Neural cell (in vitro differentiated cells): ENCODE measurements around the gene INAVA. TPM values are rescaled to one million over a fixed set of nuclear protein-coding genes. Genes with fewer than 3 reads are reported as not detected.

Experiments used
- H2AFZ ChIP-seq: fragments of 200-600, 300-800 bp; sonication (generic), shearing (Covaris generic); 2 replicates; pipeline ENCODE4 v1.6.0; 2014; ENCODE audit warnings: low read depth, mild to moderate bottlenecking, antibody characterized with exemption, low read length, moderate library complexity
- H3F3A ChIP-seq: fragments of 200-600 bp; shearing (Covaris generic); 2 replicates; pipeline ENCODE4 v1.6.1; 2016; ENCODE audit warnings: mild to moderate bottlenecking, moderate library complexity, mixed read lengths, antibody characterized with exemption, low read length; ENCODE audit not compliant: insufficient read depth, poor library complexity, severe bottlenecking
- H3K27ac ChIP-seq: fragments of 200-600, 300-800 bp; sonication (generic), shearing (Covaris generic); 2 replicates; pipeline ENCODE4 v1.5.1; 2014; ENCODE audit warnings: mild to moderate bottlenecking, low read length, moderate library complexity
- H3K27me3 ChIP-seq: fragments of 300-800, 200-600 bp; sonication (generic), shearing (Covaris generic); 2 replicates; pipeline ENCODE4 v1.6.0; 2014; ENCODE audit warnings: mild to moderate bottlenecking, low read depth, low read length, moderate library complexity; ENCODE audit not compliant: insufficient read depth
- H3K36me3 ChIP-seq: fragments of 300-800, 200-600 bp; sonication (generic), shearing (Covaris generic); 2 replicates; pipeline ENCODE4 v1.5.1; 2014; ENCODE audit warnings: mild to moderate bottlenecking, antibody characterized with exemption, low read length, moderate library complexity; ENCODE audit not compliant: insufficient read depth
- H3K4me2 ChIP-seq: fragments of 300-800, 200-600 bp; sonication (generic), shearing (Covaris generic); 2 replicates; pipeline ENCODE4 v1.6.0; 2014; ENCODE audit warnings: mild to moderate bottlenecking, low read length
- H3K4me3 ChIP-seq: fragments of 300-800, 200-600 bp; sonication (generic), shearing (Covaris generic); 2 replicates; pipeline ENCODE4 v1.5.1; 2014; ENCODE audit warnings: mild to moderate bottlenecking, low read length, moderate library complexity
- H3K79me2 ChIP-seq: fragments of 200-600 bp; shearing (Covaris generic); replicated peaks from 2 replicates; pipeline ENCODE4 v1.6.0; 2014; ENCODE audit warnings: mild to moderate bottlenecking, low read length, moderate library complexity; ENCODE audit not compliant: insufficient read depth
- H3K9ac ChIP-seq: fragments of 300-800, 200-600 bp; sonication (generic), shearing (Covaris generic); 2 replicates; pipeline ENCODE4 v1.6.1; 2016; ENCODE audit warnings: mild to moderate bottlenecking, low read length, mixed read lengths
- H3K9me2 ChIP-seq: fragments of 200-600 bp; shearing (Covaris generic); 2 replicates; pipeline ENCODE4 v1.6.1; 2016; ENCODE audit warnings: mild to moderate bottlenecking, low read length, mixed read lengths; ENCODE audit not compliant: insufficient read depth
- H3K9me3 ChIP-seq: fragments of 200-600, 300-800 bp; sonication (generic), shearing (Covaris generic); 2 replicates; pipeline ENCODE4 v1.6.1; 2016; ENCODE audit warnings: mild to moderate bottlenecking, mixed run types, low read length, moderate library complexity, mixed read lengths
- H4K20me1 ChIP-seq: fragments of 200-600 bp; shearing (Covaris generic); 2 replicates; pipeline ENCODE4 v1.6.1; 2016; ENCODE audit warnings: mild to moderate bottlenecking, mixed run types; ENCODE audit not compliant: insufficient read depth
- CTCF ChIP-seq: fragments of 450-650 bp; IDR thresholded peaks from 2 replicates; pipeline ENCODE4 v1.5.1; 2014; ENCODE audit warnings: antibody characterized with exemption, mild to moderate bottlenecking, moderate library complexity; ENCODE audit not compliant: poor library complexity, severe bottlenecking
- EP300 ChIP-seq: fragments of 450-650 bp; conservative IDR thresholded peaks from 2 replicates; pipeline ENCODE4 v1.6.1; 2014; ENCODE audit warnings: antibody characterized with exemption, mild to moderate bottlenecking, moderate library complexity; ENCODE audit not compliant: poor library complexity, severe bottlenecking
- EZH2 ChIP-seq: fragments of 200-600, 300-800 bp; shearing (Covaris generic), sonication (generic); IDR thresholded peaks from 2 replicates; pipeline ENCODE4 v1.6.1; 2014; ENCODE audit warnings: antibody characterized with exemption, low read length, borderline replicate concordance, mild to moderate bottlenecking; ENCODE audit not compliant: insufficient read depth, poor library complexity, severe bottlenecking
- MXI1 ChIP-seq: fragments of 450-650 bp; conservative IDR thresholded peaks from 2 replicates; pipeline ENCODE4 v1.6.1; 2014; ENCODE audit warnings: antibody characterized with exemption, mild to moderate bottlenecking; ENCODE audit not compliant: poor library complexity, severe bottlenecking
- POLR2AphosphoS5 ChIP-seq: IDR thresholded peaks from 2 replicates; pipeline ENCODE4 v1.6.1; 2012
- RAD21 ChIP-seq: fragments of 450-650 bp; conservative IDR thresholded peaks from 2 replicates; pipeline ENCODE4 v1.6.1; 2014; ENCODE audit warnings: antibody characterized with exemption, mild to moderate bottlenecking, moderate library complexity
- REST ChIP-seq: IDR thresholded peaks from 2 replicates; pipeline ENCODE4 v1.6.1; 2012; ENCODE audit warnings: borderline replicate concordance
- TAF1 ChIP-seq: IDR thresholded peaks from 2 replicates; pipeline ENCODE4 v1.6.1; 2012; ENCODE audit warnings: low read depth
- polyA plus RNA-seq: library from polyadenylated mRNA; depleted of rRNA; stranded (reverse); fragments of >200 nt; gene quantifications from 2 replicates; pipeline ENCODE4 v1.2.3, GENCODE V29; 2014

Gene INAVA
- polyA plus RNA-seq, 1 donor from 2014 or later = 1.3 TPM

DNA sequence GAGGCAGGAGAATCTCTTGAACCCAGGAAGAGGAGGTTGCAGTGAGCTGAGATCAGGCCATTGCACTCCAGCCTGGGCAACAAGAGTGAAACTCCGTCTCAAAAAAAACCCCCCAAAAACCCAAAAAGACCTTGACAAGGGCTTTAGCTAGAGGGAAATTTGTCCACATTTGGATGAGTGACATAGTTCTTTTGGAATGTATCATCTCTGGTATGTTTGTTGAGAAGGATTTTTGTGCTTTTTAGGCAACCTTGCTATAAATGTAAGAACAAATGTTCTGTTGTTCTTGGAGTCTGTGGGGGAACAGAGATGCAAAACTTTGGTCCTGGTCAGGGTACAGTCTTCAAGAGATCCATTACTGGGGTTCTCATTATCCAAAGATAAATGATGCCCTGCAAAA lies 28.9 kb downstream of the INAVA start:
- no peak overlapping the region for H2AFZ ChIP-seq
- no peaks in the 10 kb centered on the region for H3K9me3 ChIP-seq
- no peak overlapping the region for H3K4me2 ChIP-seq
- no peak for TF ChIP-seq REST
- TF ChIP-seq EZH2 = no peak
- TF ChIP-seq MXI1 = no peak
- H3K4me3 ChIP-seq = no peak overlapping the region
- no peaks in the 10 kb centered on the region for H3K27me3 ChIP-seq
- H3K9me2 ChIP-seq = no peaks in the 10 kb centered on the region
- no peak overlapping the region for H3K27ac ChIP-seq
- H3K79me2 ChIP-seq = no peaks in the 10 kb centered on the region
- H3K9ac ChIP-seq = no peak overlapping the region
- no peaks in the 10 kb centered on the region for H3F3A ChIP-seq
- H3K36me3 ChIP-seq = no peaks in the 10 kb centered on the region
- H4K20me1 ChIP-seq = no peaks in the 10 kb centered on the region

- H3K9me2 ChIP-seq = no peaks in the 10 kb centered on the region
- H2AFZ ChIP-seq = no peak overlapping the region
- H3K79me2 ChIP-seq = no peaks in the 10 kb centered on the region
- H3K36me3 ChIP-seq = no peaks in the 10 kb centered on the region
- H3K9me3 ChIP-seq = no peaks in the 10 kb centered on the region
- H3K4me3 ChIP-seq = no peak overlapping the region
- H3K27ac ChIP-seq = no peak overlapping the region
- no peaks in the 10 kb centered on the region for H3K27me3 ChIP-seq
- TF ChIP-seq MXI1 = no peak
- no peak for TF ChIP-seq TAF1
- no peak for TF ChIP-seq EZH2
- TF ChIP-seq EP300 = no peak
- no peak for TF ChIP-seq POLR2AphosphoS5
- no peak for TF ChIP-seq RAD21
- TF ChIP-seq CTCF = no peak
- TF ChIP-seq REST = no peak
- no peaks in the 10 kb centered on the region for H4K20me1 ChIP-seq
- no peak overlapping the region for H3K4me2 ChIP-seq
- H3F3A ChIP-seq = no peaks in the 10 kb centered on the region
- H3K9ac ChIP-seq = no peak overlapping the region
Measured at GRCh38 chr1:200925831-200926230, 31.1 kb downstream of the INAVA start.
